Measurements from ENCODE around the gene HMGN2.
A peak's percentile ranks its signal among the peaks of the same experiment; 100 is the strongest.
"Not testable (repeated sequence)": the region's sequence is repeated elsewhere in the genome, so short reads cannot be mapped to it uniquely, and the experiment has no call there.

HMGN2 gene

DNA sequence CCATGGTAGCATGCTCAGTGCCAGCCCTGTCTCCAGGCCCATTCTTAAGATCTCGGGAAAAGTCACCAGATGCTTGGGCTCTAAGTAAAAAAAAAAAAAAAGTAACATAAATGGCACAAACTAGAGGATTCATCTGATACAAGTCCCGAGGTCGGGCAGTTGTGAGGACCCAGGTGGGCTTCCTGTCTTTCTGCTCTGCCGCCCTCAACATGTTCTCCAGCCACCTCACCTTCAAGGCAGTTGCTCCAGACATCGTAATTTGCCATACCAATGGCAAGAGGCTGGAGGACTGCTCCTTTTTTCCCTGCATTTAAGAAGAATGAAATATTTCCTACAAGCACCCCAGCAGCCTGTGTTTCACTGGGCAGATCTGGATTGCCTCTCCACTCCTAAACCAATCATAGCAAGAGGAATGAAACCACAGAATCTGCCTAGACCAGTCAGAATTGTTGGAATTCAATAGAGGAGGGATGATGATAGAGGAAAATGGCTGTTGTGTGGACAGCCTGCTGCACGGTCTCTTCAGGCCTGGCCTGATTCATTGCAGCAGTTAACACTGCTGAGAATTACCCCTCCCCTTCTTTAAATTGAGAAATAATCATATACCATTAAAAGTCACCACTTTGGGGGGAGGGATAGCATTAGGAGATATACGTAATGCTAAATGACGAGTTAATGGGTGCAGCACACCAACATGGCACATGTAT lies 5.4 kb downstream of the HMGN2 start:
- no peak for DNase-seq

GRCh38 chr1:26478159-26478558 lies 5.9 kb downstream of the HMGN2 start:
- DNase-seq, result no peak

DNA sequence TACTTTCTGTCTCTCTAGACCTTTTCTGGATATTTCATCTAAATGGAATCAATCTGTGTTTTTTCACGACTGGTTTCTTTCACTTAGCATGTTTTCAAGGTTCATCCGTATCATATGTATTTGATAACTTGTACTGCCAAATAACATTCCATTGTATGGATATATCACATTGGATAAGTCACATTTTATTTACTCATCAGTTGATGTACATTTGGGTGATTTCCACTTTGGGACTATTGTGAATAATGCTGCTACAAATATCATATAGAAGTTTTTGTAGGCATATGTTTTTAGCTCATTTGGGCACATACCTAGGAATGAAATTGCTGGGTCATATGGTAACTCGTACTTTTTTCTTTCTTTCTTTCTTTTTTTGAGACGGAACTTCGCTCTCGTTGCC lies 6.7 kb downstream of the HMGN2 start:
- DNase-seq, result no peak

- no peak for DNase-seq
Measured at GRCh38 chr1:26482921-26483320, 10.7 kb downstream of the HMGN2 start.

- no peak for DNase-seq
Measured at GRCh38 chr1:26483980-26484379, 11.7 kb downstream of the HMGN2 start.

GRCh38 chr1:26490155-26490554 lies 17.9 kb downstream of the HMGN2 start:
- DNase-seq, result no peak

DNA sequence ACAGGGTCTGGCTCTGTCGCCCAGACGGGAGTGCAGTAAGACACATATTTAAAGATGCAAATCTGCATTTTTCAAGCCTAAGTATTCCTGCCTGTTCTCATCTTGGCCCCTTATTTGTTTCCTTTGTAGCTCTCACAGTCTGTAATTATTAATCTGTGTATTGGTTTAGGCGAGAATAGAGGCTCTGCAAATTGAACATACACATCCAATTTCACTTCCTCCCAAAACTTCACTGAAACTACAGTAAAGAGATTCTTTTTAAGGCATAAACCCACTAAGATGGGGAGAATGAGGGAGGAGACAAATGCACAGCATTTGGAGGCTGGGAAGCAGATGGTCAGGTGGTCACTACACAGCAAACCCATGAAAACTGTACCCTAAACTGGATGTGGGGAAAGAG lies 21.0 kb downstream of the HMGN2 start:
- DNase-seq, result no peak

DNA sequence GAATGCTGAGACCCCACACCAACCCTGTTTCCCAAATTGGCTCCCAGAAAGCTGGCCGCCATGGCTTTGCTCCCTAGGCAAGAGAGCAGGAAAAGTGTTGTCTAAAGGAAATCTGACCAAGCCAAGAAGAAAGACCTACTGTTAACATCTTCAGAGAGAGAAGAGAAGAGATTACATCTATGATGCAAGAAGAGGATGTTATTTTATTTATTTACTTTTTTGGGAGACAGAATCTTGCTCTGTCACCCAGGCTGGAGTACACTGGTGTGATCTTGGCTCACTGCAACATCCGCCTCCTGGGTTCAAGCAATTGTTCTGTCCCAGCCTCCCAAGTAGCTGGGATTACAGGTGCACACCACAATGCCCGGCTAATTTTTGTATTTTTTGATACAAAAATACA lies 21.7 kb downstream of the HMGN2 start:
- no peak for DNase-seq

DNA sequence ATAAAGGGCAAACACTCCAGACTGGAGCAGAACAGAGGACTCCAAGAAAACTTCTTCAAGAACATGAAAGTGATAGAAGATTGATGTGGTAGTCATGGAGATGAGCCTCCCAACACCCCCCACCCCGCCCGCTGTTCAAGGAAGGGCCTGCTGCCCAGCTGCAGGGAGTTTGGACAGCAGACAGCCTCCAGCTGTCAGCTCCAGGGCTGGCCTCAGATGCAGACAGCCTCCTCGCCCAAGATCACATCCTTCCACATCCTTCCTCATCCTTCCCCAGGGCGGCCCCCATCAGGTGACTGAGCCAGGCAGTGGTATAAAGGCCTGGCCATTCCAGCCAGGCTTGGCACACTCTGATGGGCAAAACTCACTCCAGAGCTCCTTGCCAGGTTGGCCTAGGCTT lies 24.6 kb downstream of the HMGN2 start:
- no peak for DNase-seq

DNA sequence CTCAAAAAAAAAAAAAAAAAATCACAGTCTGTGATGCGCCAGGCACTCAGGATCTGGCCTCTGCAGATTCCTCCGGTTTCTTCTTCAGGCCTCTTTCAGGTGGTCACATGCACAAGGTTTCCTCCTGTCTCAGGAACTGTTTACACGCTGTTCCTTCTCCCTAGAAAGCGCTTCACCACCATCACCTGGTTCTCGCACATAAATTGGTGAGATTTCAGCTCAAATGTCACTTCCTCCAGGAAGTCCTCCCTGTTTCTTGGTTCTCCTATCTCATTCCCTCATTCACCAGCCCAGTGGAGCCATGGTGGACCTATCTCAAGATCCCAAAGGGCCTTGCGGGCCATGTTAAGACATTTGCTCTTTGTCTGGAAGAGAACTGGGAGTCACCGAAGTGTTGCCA lies 26.7 kb downstream of the HMGN2 start:
- DNase-seq, result no peak

- peak; percentile 86 to 89 for DNase-seq
Measured at GRCh38 chr1:26500488-26501175, 28.4 kb downstream of the HMGN2 start.

GRCh38 chr1:26510711-26511110 lies 38.5 kb downstream of the HMGN2 start:
- DNase-seq, result not testable (repeated sequence)

GRCh38 chr1:26515836-26516235 lies 43.6 kb downstream of the HMGN2 start:
- DNase-seq, result not testable (repeated sequence)

GRCh38 chr1:26516987-26517765 lies 44.9 kb downstream of the HMGN2 start:
- DNase-seq, result no peak

DNA sequence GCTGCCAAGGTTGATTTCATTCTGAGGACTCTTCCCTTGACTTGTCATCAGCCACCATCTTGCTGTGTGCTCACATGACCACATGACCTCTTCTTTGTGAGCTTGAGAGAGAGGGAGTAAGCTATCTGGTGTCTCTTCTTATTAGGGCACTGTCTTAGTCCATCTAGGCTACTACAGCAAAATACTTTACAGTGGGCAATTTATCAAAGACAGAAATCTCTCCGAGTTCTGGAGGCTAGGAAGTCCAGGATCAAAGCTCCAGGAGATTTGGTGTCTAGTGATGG lies 45.5 kb downstream of the HMGN2 start:
- no peak for DNase-seq

- no peak for DNase-seq
Measured at GRCh38 chr1:26518355-26518754, 46.1 kb downstream of the HMGN2 start.

GRCh38 chr1:26520339-26520738 lies 48.1 kb downstream of the HMGN2 start:
- DNase-seq, result no peak

- no peak for DNase-seq
Measured at GRCh38 chr1:26521669-26522030, 49.4 kb downstream of the HMGN2 start.

DNA sequence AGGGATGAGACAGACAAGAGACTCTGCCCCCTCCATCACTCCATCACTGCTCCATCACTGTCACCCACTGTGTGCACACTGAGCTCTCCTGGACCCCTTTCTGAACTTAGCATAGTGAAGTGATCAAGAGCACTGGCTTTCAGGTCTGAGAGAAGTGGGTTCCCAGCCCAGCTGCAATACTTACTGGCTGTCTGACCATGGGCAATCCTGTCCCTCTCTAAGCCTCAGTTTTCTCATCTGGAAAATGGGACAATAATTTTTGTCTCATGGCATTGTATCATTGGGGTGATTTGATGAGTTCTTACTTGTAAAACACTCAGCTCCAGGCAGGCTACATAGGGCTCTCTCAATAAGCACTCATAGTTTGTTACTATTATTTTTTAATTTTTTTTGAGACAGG lies 49.8 kb downstream of the HMGN2 start:
- no peak for DNase-seq

DNA sequence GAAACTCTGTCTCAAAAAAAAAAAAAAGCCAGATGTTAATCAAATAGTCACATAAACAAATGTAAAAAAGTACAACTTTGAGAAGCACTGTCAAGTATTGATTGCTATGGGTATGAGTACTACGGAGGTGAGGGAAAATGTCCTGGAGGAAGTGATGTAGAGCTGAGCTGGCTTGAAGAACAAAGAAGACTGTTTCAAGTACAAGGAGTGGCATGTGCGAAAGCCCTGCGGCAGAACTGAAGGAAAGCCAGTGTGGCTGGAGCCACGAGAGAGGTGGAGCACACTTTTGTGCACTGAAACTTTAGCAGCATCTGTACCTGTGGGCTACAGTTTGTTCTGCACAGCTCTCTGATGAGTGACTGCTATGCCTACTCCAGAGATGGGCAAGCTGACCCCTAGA lies 51.9 kb downstream of the HMGN2 start:
- DNase-seq, result no peak
